RWPE2 (cell line): ENCODE measurements around the gene HSP90AB1.

Source experiments
- ATAC-seq: fragments of 200-7000 bp; cut with Tn5 transposase; 3 replicates; pipeline ENCODE4 v1.9.1; 2021; ENCODE audit warnings: low read depth
- DNase-seq: peaks from one replicate; pipeline ENCODE4 v3.0.0-alpha.2; 2020; ENCODE audit warnings: low spot score
- H3K27ac ChIP-seq: fragments of 450-650 bp; 2 replicates; pipeline ENCODE4 v1.5.1; 2017; ENCODE audit warnings: mild to moderate bottlenecking; ENCODE audit not compliant: poor library complexity, severe bottlenecking
- H3K27me3 ChIP-seq: fragments of 250-450 bp; sonication (Bioruptor Pico); 2 replicates; pipeline ENCODE4 v1.5.1; 2021; ENCODE audit warnings: mild to moderate bottlenecking, moderate library complexity; ENCODE audit not compliant: insufficient read depth, poor library complexity, severe bottlenecking
- H3K36me3 ChIP-seq: fragments of 250-450 bp; sonication (Bioruptor Pico); 2 replicates; pipeline ENCODE4 v1.5.1; 2020; ENCODE audit warnings: low read depth, mild to moderate bottlenecking, moderate library complexity
- H3K4me1 ChIP-seq: fragments of 250-450 bp; sonication (Bioruptor Pico); 2 replicates; pipeline ENCODE4 v1.5.1; 2021; ENCODE audit warnings: mild to moderate bottlenecking, moderate library complexity; ENCODE audit not compliant: insufficient read depth, poor library complexity, severe bottlenecking
- H3K4me3 ChIP-seq: fragments of 250-450 bp; sonication (Bioruptor Pico); 2 replicates; pipeline ENCODE4 v1.5.1; 2021; ENCODE audit warnings: mild to moderate bottlenecking, moderate library complexity; ENCODE audit not compliant: severe bottlenecking
- H3K9me3 ChIP-seq: fragments of 250-450 bp; sonication (Bioruptor Pico); 2 replicates; pipeline ENCODE4 v1.5.1; 2021; ENCODE audit warnings: mild to moderate bottlenecking, moderate library complexity; ENCODE audit not compliant: severe bottlenecking
- CTCF ChIP-seq: fragments of 450-650 bp; IDR thresholded peaks from one replicate; pipeline ENCODE4 v1.5.1; 2017; ENCODE audit warnings: mild to moderate bottlenecking, moderate library complexity; ENCODE audit not compliant: poor library complexity, severe bottlenecking

Gene HSP90AB1

GRCh38 chr6:44227148-44227793, 19.6 kb upstream of the HSP90AB1 start:
- H3K27me3 ChIP-seq = no peaks in the 10 kb centered on the region
- peaks cover 25% of the 10 kb centered on the region for H3K36me3 ChIP-seq
- H3K27ac ChIP-seq = no peak overlapping the region
- no peaks in the 10 kb centered on the region for H3K9me3 ChIP-seq
- no peak overlapping the region for H3K4me3 ChIP-seq
- TF ChIP-seq CTCF = no peak
- ATAC-seq = no peak
- DNase-seq = no peak
- peaks cover 9% of the 10 kb centered on the region for H3K4me1 ChIP-seq

GRCh38 chr6:44228031-44228430, 18.9 kb upstream of the HSP90AB1 start:
- no peak for TF ChIP-seq CTCF
- Histone ChIP-seq H3K36me3 (peaks cover 29% of the 10 kb centered on the region), H3K4me1 (peaks cover 9% of the 10 kb centered on the region), H3K27me3 (no peaks in the 10 kb centered on the region), H3K9me3 (no peaks in the 10 kb centered on the region), H3K4me3 (no peak overlapping the region), H3K27ac (no peak overlapping the region)
- ATAC-seq = no peak
- no peak for DNase-seq

GRCh38 chr6:44228433-44228832, 18.5 kb upstream of the HSP90AB1 start:
- peaks cover 9% of the 10 kb centered on the region for H3K4me1 ChIP-seq
- no peak for DNase-seq
- no peak overlapping the region for H3K27ac ChIP-seq
- H3K36me3 ChIP-seq = peaks cover 29% of the 10 kb centered on the region
- no peak overlapping the region for H3K4me3 ChIP-seq
- no peak for TF ChIP-seq CTCF
- H3K9me3 ChIP-seq = no peaks in the 10 kb centered on the region
- ATAC-seq = no peak
- H3K27me3 ChIP-seq = no peaks in the 10 kb centered on the region

- DNase-seq (no peak), ATAC-seq (no peak)
- Histone ChIP-seq H3K36me3 (peaks cover 29% of the 10 kb centered on the region), H3K4me1 (peaks cover 9% of the 10 kb centered on the region), H3K27me3 (no peaks in the 10 kb centered on the region), H3K4me3 (no peak overlapping the region), H3K9me3 (no peaks in the 10 kb centered on the region), H3K27ac (no peak overlapping the region)
- no peak for TF ChIP-seq CTCF
These were observed 18.1 kb upstream of the HSP90AB1 start for GRCh38 chr6:44228836-44229235.

GRCh38 chr6:44229376-44230033, 17.4 kb upstream of the HSP90AB1 start:
- no peak overlapping the region for H3K4me3 ChIP-seq
- no peak overlapping the region for H3K27ac ChIP-seq
- no peaks in the 10 kb centered on the region for H3K27me3 ChIP-seq
- no peak for ATAC-seq
- TF ChIP-seq CTCF = no peak
- DNase-seq = no peak
- H3K9me3 ChIP-seq = no peaks in the 10 kb centered on the region
- peaks cover 6% of the 10 kb centered on the region for H3K4me1 ChIP-seq
- peaks cover 29% of the 10 kb centered on the region for H3K36me3 ChIP-seq
